Upper lobe of right lung (tissue), 1 donor: ENCODE measurements around the gene ESRRB. TPM values are rescaled to one million over a fixed set of nuclear protein-coding genes. Genes with fewer than 3 reads are reported as not detected.

Experiments used
- ATAC-seq: fragments of 200-7000 bp; cut with Tn5 transposase; one replicate; pipeline ENCODE4 v1.9.1; 2020; ENCODE audit warnings: mild to moderate bottlenecking, moderate library complexity
- DNase-seq: peaks from one replicate; pipeline ENCODE4 v3.0.0-alpha.2; 2020
- H3K27ac ChIP-seq: fragments of 200-600 bp; one replicate; pipeline ENCODE4 v1.8.0; 2022
- H3K27me3 ChIP-seq: fragments of 200-600 bp; one replicate; pipeline ENCODE4 v1.8.0; 2022; ENCODE audit warnings: mild to moderate bottlenecking
- H3K36me3 ChIP-seq: fragments of 200-600 bp; one replicate; pipeline ENCODE4 v1.8.0; 2022
- H3K4me1 ChIP-seq: fragments of 200-600 bp; one replicate; pipeline ENCODE4 v1.8.0; 2022
- H3K4me3 ChIP-seq: fragments of 200-600 bp; one replicate; pipeline ENCODE4 v1.8.0; 2022; ENCODE audit warnings: mild to moderate bottlenecking
- H3K9me3 ChIP-seq: fragments of 200-600 bp; one replicate; pipeline ENCODE4 v1.8.0; 2022
- intact Hi-C: fragments of 100-400 bp; cut with DNase I; formaldehyde crosslinking; loops from one replicate; pipeline ENCODE4 v1.11.0; 2022
- total RNA-seq: library from RNA; stranded (reverse); fragmentation: NEBNext Ultra II Directional; extraction: Animal tissue kit (Norgen Biotek cat#: 25700); gene quantifications from one replicate; pipeline ENCODE4 v1.2.1, GENCODE V29; 2021
- TF ChIP-seq, protein P1 (sequence below): fragments of 200-600 bp; IDR thresholded peaks from one replicate; pipeline ENCODE4 v1.8.0; 2022; ENCODE audit warnings: antibody characterized with exemption
- donor health status: DM: no; HTN: yes; CAD: no; lungs with severe emphysema.

ESRRB gene
- total RNA-seq, 1 donor from 2014 or later: not detected

DNA sequence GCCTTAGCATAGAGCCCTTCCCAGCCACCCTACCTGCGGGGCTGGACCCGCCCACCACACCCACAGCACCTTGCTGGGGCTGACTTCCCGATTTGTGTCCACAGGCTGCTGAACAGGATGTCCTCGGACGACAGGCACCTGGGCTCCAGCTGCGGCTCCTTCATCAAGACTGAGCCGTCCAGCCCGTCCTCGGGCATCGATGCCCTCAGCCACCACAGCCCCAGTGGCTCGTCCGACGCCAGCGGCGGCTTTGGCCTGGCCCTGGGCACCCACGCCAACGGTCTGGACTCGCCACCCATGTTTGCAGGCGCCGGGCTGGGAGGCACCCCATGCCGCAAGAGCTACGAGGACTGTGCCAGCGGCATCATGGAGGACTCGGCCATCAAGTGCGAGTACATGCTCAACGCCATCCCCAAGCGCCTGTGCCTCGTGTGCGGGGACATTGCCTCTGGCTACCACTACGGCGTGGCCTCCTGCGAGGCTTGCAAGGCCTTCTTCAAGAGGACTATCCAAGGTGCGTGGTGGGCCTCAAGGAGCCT, 63.4 kb downstream of the ESRRB start:
- Histone ChIP-seq H3K36me3 (no peaks in the 10 kb centered on the region), H3K27ac (no peak overlapping the region), H3K27me3 (no peaks in the 10 kb centered on the region), H3K4me1 (no peaks in the 10 kb centered on the region), H3K9me3 (no peaks in the 10 kb centered on the region), H3K4me3 (no peak overlapping the region)
- intact Hi-C loops: no loop called here
- TF ChIP-seq, protein P1, sequence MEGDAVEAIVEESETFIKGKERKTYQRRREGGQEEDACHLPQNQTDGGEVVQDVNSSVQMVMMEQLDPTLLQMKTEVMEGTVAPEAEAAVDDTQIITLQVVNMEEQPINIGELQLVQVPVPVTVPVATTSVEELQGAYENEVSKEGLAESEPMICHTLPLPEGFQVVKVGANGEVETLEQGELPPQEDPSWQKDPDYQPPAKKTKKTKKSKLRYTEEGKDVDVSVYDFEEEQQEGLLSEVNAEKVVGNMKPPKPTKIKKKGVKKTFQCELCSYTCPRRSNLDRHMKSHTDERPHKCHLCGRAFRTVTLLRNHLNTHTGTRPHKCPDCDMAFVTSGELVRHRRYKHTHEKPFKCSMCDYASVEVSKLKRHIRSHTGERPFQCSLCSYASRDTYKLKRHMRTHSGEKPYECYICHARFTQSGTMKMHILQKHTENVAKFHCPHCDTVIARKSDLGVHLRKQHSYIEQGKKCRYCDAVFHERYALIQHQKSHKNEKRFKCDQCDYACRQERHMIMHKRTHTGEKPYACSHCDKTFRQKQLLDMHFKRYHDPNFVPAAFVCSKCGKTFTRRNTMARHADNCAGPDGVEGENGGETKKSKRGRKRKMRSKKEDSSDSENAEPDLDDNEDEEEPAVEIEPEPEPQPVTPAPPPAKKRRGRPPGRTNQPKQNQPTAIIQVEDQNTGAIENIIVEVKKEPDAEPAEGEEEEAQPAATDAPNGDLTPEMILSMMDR: no peak
- ATAC-seq: peak; percentile 23
- no peak for DNase-seq

DNA sequence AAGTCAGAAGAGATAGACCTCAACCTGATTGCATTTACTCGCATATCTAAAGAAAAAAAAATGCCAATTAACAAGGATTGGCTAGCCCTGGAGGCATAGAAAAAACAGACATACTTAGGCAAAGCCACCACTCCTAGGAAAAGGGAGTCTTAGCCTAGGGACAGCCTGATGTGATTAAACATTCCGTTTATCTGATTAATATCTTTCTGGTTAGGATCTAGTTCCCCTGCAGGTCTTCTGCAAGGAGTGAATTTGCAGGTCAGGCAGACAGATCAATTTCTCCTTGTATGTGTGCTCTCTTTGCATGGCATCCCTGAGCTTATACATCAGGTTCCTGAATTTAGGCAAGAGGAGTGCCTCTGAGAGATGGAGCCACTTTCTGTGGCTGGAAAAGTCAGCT, 70.5 kb downstream of the ESRRB start:
- H3K36me3 ChIP-seq: no peaks in the 10 kb centered on the region
- H3K4me1 ChIP-seq: no peaks in the 10 kb centered on the region
- DNase-seq: no peak
- H3K27me3 ChIP-seq: no peaks in the 10 kb centered on the region
- H3K27ac ChIP-seq: no peak overlapping the region
- no peak for ATAC-seq
- TF ChIP-seq, protein P1: no peak
- no peak overlapping the region for H3K4me3 ChIP-seq
- no peaks in the 10 kb centered on the region for H3K9me3 ChIP-seq
- intact Hi-C loops: no loop called here

DNA sequence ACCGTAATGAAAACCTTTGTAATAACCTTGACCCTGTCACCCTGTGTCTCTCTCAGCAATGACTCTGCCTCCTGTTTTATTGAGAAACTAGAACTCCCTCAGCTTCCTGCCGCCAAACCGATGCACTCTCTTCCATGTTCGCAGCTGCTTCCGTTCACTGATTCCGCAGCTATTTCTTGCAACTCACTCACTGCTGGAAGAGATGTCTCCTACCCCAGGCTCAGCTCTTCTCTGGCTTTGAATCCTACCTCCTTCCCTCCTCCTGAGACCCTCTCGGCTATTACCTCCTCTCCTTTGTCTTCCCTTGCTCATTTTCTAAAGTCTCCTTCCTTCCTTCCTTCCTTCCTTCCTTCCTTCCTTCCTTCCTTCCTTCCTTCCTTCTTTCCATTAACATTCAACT, 71.0 kb downstream of the ESRRB start:
- TF ChIP-seq, protein P1: no peak
- H3K27ac ChIP-seq: no peak overlapping the region
- H3K4me3 ChIP-seq: no peak overlapping the region
- no peaks in the 10 kb centered on the region for H3K9me3 ChIP-seq
- H3K36me3 ChIP-seq: no peaks in the 10 kb centered on the region
- H3K4me1 ChIP-seq: no peaks in the 10 kb centered on the region
- intact Hi-C loops: no loop called here
- ATAC-seq (no peak), DNase-seq (no peak)
- no peaks in the 10 kb centered on the region for H3K27me3 ChIP-seq

DNA sequence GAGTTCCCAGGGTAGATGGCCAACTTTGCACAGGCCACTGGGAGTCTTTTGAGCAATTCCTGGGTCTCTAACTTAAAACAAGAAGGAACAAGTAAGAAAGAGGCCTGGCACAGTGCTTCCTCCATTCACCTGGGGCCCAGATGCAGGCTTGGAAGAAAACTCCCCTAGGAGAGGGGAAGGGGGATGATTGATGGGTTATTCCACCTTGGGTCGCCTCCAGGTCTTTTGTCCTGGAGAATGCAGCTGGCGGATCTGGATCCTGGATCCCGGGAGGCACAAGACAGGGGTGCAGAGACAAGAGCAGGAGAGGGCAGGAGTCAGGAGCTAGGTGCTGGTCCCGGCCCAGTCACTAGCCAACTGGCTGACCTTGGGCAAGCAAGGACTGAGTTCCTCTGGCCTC, 74.5 kb downstream of the ESRRB start:
- no peak overlapping the region for H3K4me3 ChIP-seq
- no peaks in the 10 kb centered on the region for H3K27me3 ChIP-seq
- ATAC-seq (no peak), DNase-seq (no peak)
- H3K36me3 ChIP-seq: no peaks in the 10 kb centered on the region
- no peaks in the 10 kb centered on the region for H3K9me3 ChIP-seq
- no peaks in the 10 kb centered on the region for H3K4me1 ChIP-seq
- H3K27ac ChIP-seq: no peak overlapping the region
- intact Hi-C loops: no loop called here
- TF ChIP-seq, protein P1: no peak

DNA sequence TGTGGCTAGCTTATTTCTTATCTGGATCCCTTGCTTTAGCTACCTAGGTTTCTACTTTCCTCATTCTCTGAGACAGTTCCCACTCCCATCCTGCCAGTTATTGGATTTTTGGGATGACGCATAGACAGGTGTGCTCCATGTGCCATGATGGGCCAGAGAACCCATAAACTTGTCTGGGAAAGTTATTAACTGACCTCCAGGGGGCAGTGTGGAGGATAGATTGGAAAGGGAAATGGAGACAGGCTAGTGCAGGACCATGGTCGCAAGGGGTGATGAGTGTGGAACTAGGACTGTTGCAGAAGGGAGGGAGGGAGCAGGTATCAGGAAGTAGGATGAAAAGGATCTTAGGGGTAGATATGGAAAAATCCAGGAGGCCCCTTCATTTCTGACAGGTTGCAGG, 80.3 kb downstream of the ESRRB start:
- ATAC-seq (peak; percentile 66), DNase-seq (no peak)
- TF ChIP-seq, protein P1: peak; percentile 49
- no peak overlapping the region for H3K27ac ChIP-seq
- H3K4me3 ChIP-seq: no peak overlapping the region
- H3K27me3 ChIP-seq: no peaks in the 10 kb centered on the region
- no peaks in the 10 kb centered on the region for H3K36me3 ChIP-seq
- H3K4me1 ChIP-seq: no peaks in the 10 kb centered on the region
- intact Hi-C loops: no loop called here
- H3K9me3 ChIP-seq: no peaks in the 10 kb centered on the region
